GM10266 (cell line): Measurements from ENCODE around the gene PLA2G2F.

Experiments
- DNase-seq: peaks from one replicate; pipeline ENCODE4 v3.0.0; 2012; ENCODE audit errors: extremely low spot score
- CTCF ChIP-seq: IDR thresholded peaks from 2 replicates; pipeline ENCODE4 v1.5.1; 2012; ENCODE audit warnings: mild to moderate bottlenecking, low read depth; ENCODE audit not compliant: control insufficient read depth, insufficient read depth; ENCODE audit errors: missing control alignments

PLA2G2F gene

DNA sequence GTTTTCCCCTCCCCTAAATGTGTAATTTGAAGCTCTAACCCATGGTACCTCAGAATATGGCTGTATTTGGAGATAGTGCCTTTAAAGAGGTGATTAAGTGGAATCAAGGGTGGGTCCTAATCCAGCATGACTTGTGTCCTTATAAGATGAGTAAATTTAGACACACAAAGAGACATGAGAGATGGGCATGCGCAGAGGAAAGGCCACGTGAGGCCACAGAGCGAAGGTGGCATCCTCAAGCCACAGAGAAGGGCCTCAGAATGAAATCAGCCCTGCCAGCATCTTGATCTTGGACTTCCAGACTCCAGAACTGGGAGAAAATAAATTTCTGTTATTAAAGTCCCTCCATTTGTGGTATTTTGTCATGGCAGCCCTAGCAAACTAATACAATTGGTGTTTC is 2.9 kb upstream of the PLA2G2F start:
- TF ChIP-seq CTCF, result no peak

DNA sequence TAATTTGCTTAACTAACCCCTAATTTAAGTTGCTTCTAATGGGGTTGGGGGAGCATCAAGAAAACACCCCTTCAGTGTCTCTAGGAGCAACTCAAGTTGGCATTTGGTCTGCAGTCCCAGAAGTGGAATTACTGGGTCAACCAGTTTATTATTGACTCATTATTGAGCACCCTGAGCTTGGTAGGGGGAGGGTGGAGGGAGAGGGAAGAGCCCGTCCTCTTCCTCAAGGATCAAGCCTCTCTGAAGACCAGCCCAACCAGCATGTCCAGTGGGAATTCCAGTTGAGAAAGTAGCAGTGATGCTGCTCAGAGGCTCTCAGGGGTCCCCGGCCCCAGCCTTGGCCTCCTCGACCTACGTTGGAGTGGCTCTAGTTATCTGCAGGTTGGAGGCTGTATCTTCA is 2.1 kb upstream of the PLA2G2F start:
- DNase-seq, result no peak
- no peak for TF ChIP-seq CTCF

More for the DNA sequence above, 2.9 kb upstream of the PLA2G2F start:
- DNase-seq, result no peak

DNA sequence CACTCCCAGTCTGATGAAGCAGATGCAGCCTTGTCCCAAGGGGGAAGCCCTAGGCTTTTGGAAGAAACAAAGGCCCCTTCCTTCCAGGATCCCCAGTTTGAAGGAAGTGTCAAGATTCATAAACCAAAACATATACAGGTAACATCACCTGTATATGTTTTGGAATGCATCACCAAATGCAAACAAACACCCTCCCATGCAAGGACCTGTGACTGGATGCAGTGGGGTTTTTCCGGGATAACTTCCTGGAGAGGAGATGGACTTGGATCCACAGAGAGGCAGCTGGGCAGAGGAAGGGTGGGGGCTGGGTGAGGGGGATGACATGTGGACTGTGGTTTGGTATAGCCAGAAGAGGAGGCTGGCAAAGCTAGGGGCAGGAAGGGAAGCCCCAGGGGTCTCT is 1.5 kb upstream of the PLA2G2F start:
- DNase-seq, result no peak

GRCh38 chr1:20138346-20138745 is 777 bp upstream of the PLA2G2F start:
- DNase-seq, result no peak
- no peak for TF ChIP-seq CTCF

More for the DNA sequence above, 1.5 kb upstream of the PLA2G2F start:
- no peak for TF ChIP-seq CTCF

DNA sequence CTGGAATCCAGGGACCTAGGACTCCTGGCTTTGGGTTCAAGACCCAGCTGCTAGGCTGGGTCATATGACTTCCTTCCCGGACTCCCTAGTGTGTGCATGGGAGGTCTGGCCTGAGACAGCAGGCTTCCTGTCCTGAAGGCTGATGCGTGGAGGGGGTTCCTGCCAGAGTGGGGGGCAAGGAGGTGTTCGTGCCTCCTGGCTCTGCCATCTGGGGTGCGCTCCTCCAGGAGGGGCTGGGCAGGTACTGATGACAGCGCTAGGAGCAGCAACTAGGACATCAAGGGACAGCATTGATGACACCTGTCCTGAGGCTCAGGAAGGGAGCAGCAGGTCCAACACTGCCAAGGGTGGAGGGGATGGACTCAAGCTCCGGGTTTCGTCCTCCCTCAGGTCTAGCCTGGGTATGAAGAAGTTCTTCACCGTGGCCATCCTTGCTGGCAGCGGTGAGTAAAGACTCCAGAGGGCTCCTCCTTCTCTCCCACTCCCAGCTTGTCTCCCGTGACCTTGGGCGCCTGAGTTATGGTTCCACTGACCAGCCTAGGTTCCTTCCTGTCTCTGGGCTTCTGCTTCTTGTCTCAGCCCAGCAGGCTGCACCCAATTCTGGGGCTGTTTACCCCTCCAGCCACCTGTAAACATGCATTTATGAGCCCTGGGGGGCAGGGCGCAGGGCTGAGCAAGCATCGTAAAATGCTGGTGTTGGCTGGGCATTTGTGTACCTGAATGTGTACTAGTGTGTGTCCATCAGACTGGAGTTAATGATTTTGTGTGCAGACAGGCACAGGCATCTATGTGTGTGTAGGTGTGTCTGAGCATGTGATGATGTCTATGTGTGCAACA is 871 bp downstream of the PLA2G2F start:
- DNase-seq, result no peak
- no peak for TF ChIP-seq CTCF

DNA sequence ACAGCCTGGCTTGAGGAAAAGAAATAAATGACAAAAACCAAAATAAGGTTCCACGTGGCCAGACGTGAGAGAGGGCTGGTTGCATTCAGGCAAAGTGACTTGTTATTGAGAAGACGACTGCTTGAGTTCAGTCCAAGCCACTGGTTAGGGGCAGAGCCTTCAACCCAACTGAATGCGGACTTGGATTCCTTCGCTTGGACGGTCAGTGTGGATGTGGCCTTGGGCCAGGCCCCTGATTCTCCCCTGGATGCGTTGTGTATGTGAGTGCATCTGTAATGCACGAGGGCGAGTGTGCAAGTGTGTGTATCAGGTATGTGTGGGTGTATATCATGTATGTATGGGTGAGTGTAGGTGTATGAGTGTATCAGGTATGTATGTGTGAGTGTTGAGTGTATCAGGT is 1.9 kb downstream of the PLA2G2F start:
- TF ChIP-seq CTCF, result no peak
- DNase-seq, result no peak

DNA sequence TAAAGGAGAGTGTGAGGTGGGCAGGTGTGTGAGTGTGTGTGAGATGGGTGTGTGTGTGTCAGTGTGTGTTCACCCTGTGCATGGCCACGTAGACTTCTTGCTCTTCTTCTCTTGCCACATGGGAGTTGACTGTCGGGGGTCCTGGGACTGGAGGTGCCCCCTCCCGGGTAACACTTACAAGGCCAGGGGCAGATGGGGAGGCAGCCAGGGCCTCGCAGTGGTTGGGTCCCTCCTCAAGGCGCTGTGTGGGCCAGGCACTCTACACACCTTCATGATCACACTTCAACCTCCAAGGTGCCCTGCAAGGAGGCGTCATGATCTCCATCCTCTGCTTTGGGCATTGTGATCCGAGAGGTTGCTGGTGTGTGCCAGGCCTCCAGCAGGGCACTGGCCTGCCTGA is 2.3 kb downstream of the PLA2G2F start:
- no peak for DNase-seq
- TF ChIP-seq CTCF, result no peak
